Gastroesophageal sphincter (tissue), 4 donors: Measurements from ENCODE around the gene LRRIQ3. TPM values are rescaled to one million over a fixed set of nuclear protein-coding genes. Genes with fewer than 3 reads are reported as not detected.

ENCODE experiments used
- ATAC-seq: fragments of 150-250 bp; one replicate; pipeline ENCODE4 v1.9.1; 2016; ENCODE audit warnings: mild to moderate bottlenecking, moderate library complexity
- H3K27ac ChIP-seq, 4 donors: fragments of 200-600 bp; sonication (generic) in 3 of 4; 1 replicate in 3 of 4; 2 replicates in 1 of 4; pipeline ENCODE4 v1.5.1; 2016 to 2019
- H3K27me3 ChIP-seq: fragments of 200-600 bp; sonication (generic); one replicate; pipeline ENCODE4 v1.5.1; 2019
- H3K36me3 ChIP-seq, 2 donors: fragments of 200-600 bp; sonication (generic); one replicate each; pipeline ENCODE4 v1.5.1; 2019; ENCODE audit warnings: control low read depth in 1 of 2
- H3K4me1 ChIP-seq, 3 donors: fragments of 200-600 bp; sonication (generic); 1 replicate in 2 of 3; 2 replicates in 1 of 3; pipeline ENCODE4 v1.5.1; 2016 to 2019; ENCODE audit warnings: control low read depth in 2 of 3
- H3K4me3 ChIP-seq, 2 donors: fragments of 200-600 bp; sonication (generic); one replicate each; pipeline ENCODE4 v1.5.1; 2019; ENCODE audit warnings: mild to moderate bottlenecking in 1 of 2, moderate library complexity in 1 of 2
- H3K9me3 ChIP-seq, 3 donors: fragments of 200-600 bp; sonication (generic); one replicate each; pipeline ENCODE4 v1.5.1; 2017 to 2019; ENCODE audit warnings: control low read depth in 2 of 3
- CTCF ChIP-seq, 4 experiments: fragments of 200-600 bp in 2 of 4; fragments of 450-650 bp in 2 of 4; sonication (generic) in 1 of 4; IDR thresholded peaks; one replicate each; pipeline ENCODE4 v1.5.1; 2017 to 2019; ENCODE audit warnings: antibody characterized with exemption in 4 of 4, mild to moderate bottlenecking in 2 of 4, moderate library complexity in 2 of 4
- EP300 ChIP-seq: sonication (generic); formaldehyde crosslinking; IDR thresholded peaks from one replicate; pipeline ENCODE4 v1.6.1; 2017; ENCODE audit warnings: antibody characterized with exemption, mild to moderate bottlenecking
- POLR2A ChIP-seq, 2 donors: fragments of 450-650 bp; IDR thresholded peaks; one replicate each; pipeline ENCODE4 v1.6.1; 2017; ENCODE audit warnings: antibody characterized with exemption in 2 of 2, mild to moderate bottlenecking in 2 of 2, moderate library complexity in 1 of 2
- POLR2AphosphoS5 ChIP-seq: sonication (generic); formaldehyde crosslinking; IDR thresholded peaks from one replicate; pipeline ENCODE4 v1.6.1; 2017; ENCODE audit warnings: antibody characterized with exemption
- WGBS, 2 donors: methylation state at CpG; one replicate each; pipeline ENCODE4 v1.1.5; 2018; ENCODE audit warnings: low coverage in 1 of 2; 5-methylcytosine and 5-hydroxymethylcytosine counted together
- total RNA-seq, 4 donors: library from RNA; depleted of rRNA; stranded (reverse); fragments of >200 nt; gene quantifications; one replicate each; pipeline ENCODE4 v1.1.0, GENCODE V29; 2016

Gene LRRIQ3, protein sequence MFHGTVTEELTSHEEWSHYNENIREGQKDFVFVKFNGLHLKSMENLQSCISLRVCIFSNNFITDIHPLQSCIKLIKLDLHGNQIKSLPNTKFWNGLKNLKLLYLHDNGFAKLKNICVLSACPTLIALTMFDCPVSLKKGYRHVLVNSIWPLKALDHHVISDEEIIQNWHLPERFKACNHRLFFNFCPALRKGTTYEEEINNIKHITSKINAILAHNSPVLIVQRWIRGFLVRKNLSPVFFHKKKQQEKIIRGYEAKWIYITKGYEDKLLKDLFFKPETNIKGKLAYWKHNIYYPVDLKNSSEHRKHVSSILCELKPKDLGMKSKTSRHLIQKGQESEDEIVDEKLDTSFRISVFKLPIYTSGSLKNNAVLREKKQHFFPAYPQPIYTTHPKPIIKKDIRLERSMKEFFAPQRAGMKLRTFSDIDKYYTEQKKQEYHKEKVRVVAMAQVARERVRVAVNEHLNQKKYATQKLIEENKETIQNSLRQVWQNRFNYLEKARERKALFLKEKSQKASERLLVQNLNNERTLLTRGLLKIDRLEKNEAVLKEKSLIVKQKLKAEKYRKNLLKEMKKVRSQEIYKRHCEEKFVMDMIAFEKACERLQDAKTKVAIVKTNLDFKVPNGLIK
- total RNA-seq: under 1 TPM in 3 of 4 donors, not detected in 1; 0.16 to 0.54 (median 0.46) TPM

DNA sequence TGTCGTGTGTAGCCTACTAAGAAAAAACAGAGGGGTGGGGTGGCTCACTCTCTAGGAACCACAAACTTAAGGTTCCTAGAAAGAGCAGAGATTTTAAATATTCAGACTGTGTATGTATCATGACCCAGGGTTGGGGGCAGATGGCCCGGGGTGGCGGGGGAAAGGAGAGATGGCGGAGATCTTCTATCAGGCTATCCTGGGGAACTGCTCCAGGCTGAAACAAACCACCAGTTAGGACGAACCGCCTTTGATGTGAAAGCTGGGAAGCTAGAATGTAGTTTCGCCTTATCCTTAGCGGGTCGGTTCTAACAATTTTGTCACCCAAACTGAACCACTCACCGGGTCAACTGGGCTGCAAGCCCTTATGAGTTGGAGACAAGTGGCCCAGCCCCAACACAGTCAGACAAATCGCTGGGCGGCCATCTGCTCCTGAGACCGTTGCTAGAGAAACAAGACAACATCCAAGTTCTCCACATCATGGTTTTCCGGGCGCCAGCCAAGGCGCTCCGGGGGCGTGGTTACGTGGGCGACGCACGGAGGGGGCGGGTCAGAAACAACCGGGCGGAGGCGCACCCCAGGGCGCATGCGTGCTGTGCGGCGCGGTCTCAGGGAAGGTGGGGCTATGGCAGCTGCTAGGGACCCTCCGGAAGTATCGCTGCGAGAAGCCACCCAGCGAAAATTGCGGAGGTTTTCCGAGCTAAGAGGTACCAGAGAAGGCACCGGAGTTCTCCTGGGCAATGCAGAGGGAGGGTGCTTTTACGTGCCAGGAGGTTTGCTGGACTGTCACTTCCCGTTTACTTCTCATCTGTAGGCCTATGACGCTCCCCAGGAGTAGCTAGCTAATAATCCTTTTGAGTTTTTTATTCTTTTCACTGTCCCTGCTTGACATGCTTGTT lies at the start of gene LRRIQ3, which contains the start of gene FPGT:
TSS of gene LRRIQ3 (minus strand) at position 520 of the 896 bp plus-strand sequence. CDS start 14,492 bp downstream, outside the sequence.
TSS of gene FPGT (plus strand) at position 586 of the 896 bp plus-strand sequence. CDS start at position 623, 37 bp downstream.
- Histone ChIP-seq H3K4me1 (peaks cover 0 to 28% (median 2%) of the 10 kb centered on the region in 3 donors), H3K36me3 (peaks cover 0 to 21% of the 10 kb centered on the region in 2 donors), H3K27me3 (no peaks in the 10 kb centered on the region), H3K27ac (peak within 1 kb of the TSS; percentile 60 to 86 (median 84)), H3K9me3 (no peaks in the 10 kb centered on the region), H3K4me3 (peak within 1 kb of the TSS; percentile 62 to 88)
- no peak for TF ChIP-seq EP300
- TF ChIP-seq POLR2A (IDR thresholded peaks at IDR 0.05): peak; percentile 71 to 76
- peak; percentile 93 for TF ChIP-seq POLR2AphosphoS5
- TF ChIP-seq CTCF (IDR thresholded peaks at IDR 0.05): no peak
- 0 to 7% methylated on average over 10 to 13 of the region's 41 CpGs for WGBS, 2 donors
- peak; percentile 98 for ATAC-seq

GRCh38 chr1:74246315-74246714 lies 48.3 kb upstream of the LRRIQ3 start:
- TF ChIP-seq EP300 (no peak), POLR2A (IDR thresholded peaks at IDR 0.05) (no peak), CTCF (IDR thresholded peaks at IDR 0.05) (no peak), POLR2AphosphoS5 (no peak)
- ATAC-seq: no peak
- 83 to 100% methylated on average over 1 of the region's 2 CpGs for whole genome bisulfite sequencing, 2 donors

GRCh38 chr1:74245168-74245772 lies 47.3 kb upstream of the LRRIQ3 start:
- 31 to 36% methylated on average over 2 of the region's 2 CpGs for WGBS, 2 donors

More at GRCh38 chr1:74246315-74246714, 48.3 kb upstream of the LRRIQ3 start:
- peaks cover 0 to 15% of the 10 kb centered on the region in 2 donors for H3K36me3 ChIP-seq
- no peak overlapping the region for H3K4me3 ChIP-seq
- no peaks in the 10 kb centered on the region for H3K4me1 ChIP-seq
- H3K27me3 ChIP-seq: no peaks in the 10 kb centered on the region
- no peak overlapping the region for H3K27ac ChIP-seq
- H3K9me3 ChIP-seq: peaks cover 0 to 10% (median 0%) of the 10 kb centered on the region in 3 donors

More at GRCh38 chr1:74245168-74245772, 47.3 kb upstream of the LRRIQ3 start:
- Histone ChIP-seq H3K4me3 (no peak overlapping the region), H3K36me3 (peaks cover 0 to 7% of the 10 kb centered on the region in 2 donors), H3K4me1 (no peaks in the 10 kb centered on the region), H3K9me3 (peaks cover 0 to 10% (median 0%) of the 10 kb centered on the region in 3 donors), H3K27me3 (no peaks in the 10 kb centered on the region), H3K27ac (no peak overlapping the region)
- no peak for ATAC-seq
- TF ChIP-seq CTCF (IDR thresholded peaks at IDR 0.05) (no peak), POLR2A (IDR thresholded peaks at IDR 0.05) (no peak), POLR2AphosphoS5 (no peak), EP300 (no peak)
